Activated CD4-positive, alpha-beta T cell treated with anti-CD3 and anti-CD28 coated beads, Interleukin-2, amount 10 ng/mL, durations not matched to agents 7 days and 5 days (primary cell): ENCODE results near the gene SMLR1. TPM values are rescaled to one million over a fixed set of nuclear protein-coding genes. Genes with fewer than 3 reads are reported as not detected.

ENCODE experiments used
- CTCF ChIA-PET: fragments of 350-600 bp; sonication (Branson Sonifier 250); formaldehyde crosslinking; loops from one replicate; lab custom pipeline; 2021; ENCODE audit warnings: antibody characterized with exemption; lab: Charles Lee
- POLR2A ChIA-PET: fragments of 350-600 bp; sonication (Branson Sonifier 250); formaldehyde crosslinking; loops from one replicate; lab custom pipeline; 2021; ENCODE audit warnings: antibody characterized with exemption; lab: Charles Lee
- DNase-seq: peaks from one replicate; pipeline ENCODE4 v3.0.0-alpha.2; 2020
- H3K27ac Mint-ChIP-seq: one replicate; pipeline ENCODE4 v1.8.0; 2021; ENCODE audit warnings: mild to moderate bottlenecking, moderate library complexity, mixed read lengths
- H3K27me3 Mint-ChIP-seq: one replicate; pipeline ENCODE4 v1.8.0; 2021; ENCODE audit warnings: mixed read lengths
- H3K36me3 Mint-ChIP-seq: one replicate; pipeline ENCODE4 v1.8.0; 2021; ENCODE audit warnings: low read depth, mixed read lengths
- H3K4me1 Mint-ChIP-seq: one replicate; pipeline ENCODE4 v1.8.0; 2021; ENCODE audit warnings: mixed read lengths
- H3K4me3 Mint-ChIP-seq: one replicate; pipeline ENCODE4 v1.8.0; 2021; ENCODE audit warnings: mild to moderate bottlenecking, moderate library complexity, mixed read lengths
- H3K9me3 Mint-ChIP-seq: one replicate; pipeline ENCODE4 v1.8.0; 2021; ENCODE audit warnings: mixed read lengths
- total RNA-seq, 2 experiments: library from RNA; stranded (reverse); gene quantifications; one replicate each; pipeline ENCODE4 v1.2.3, GENCODE V29; 2021

Gene SMLR1
- total RNA-seq, 2 experiments from 2014 or later = not detected

DNA sequence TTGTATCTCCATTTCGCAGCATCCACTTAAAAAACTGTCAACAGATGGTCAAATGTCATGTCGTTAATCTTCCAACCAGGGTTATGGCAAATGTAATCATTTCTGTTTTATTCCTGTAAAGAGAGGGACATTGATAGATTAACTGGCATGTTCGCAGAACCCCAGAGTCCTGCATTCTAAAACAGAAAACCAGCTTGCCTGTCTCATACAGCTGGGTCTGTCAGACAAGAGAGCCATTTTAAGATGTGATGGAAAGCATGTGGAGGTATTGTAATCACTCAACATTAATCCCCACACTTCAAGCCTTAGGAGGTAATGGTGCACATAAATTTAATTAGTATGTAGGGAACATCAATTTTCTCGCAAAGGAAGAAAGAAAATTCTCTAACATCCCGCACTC, 4.4 kb downstream of the SMLR1 start:
- Mint-ChIP-seq H3K9me3 (no peaks in the 10 kb centered on the region), H3K27me3 (no peaks in the 10 kb centered on the region), H3K27ac (no peak overlapping the region), H3K4me1 (no peaks in the 10 kb centered on the region), H3K36me3 (no peaks in the 10 kb centered on the region), H3K4me3 (no peak overlapping the region)
- ChIA-PET POLR2A (no interaction called here), CTCF (interaction anchor here (0.8 kb wide), 1 partner anchor 15 kb away, joined by 3 read pairs; no protein-coding TSS in a partner anchor)
- DNase-seq = no peak

DNA sequence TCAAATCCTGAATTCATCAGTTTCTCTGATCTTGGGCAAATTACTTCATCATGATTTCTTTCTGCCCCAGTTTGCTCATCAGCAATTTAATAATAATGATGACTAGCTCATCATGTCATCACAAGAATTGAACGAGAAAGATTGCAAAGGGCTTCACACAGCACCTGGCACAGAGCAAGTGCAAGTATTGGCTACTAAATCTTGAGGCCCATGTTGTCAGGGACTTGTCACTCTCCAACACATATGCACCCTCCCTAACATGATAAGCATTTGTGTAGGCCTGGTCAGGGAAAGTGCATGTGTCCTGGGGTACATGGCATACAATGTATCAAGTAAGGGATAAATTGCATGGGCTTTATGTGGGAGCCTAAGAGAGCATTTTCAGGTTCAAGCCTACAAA, 6.4 kb downstream of the SMLR1 start:
- ChIA-PET CTCF (interaction anchor here (1.4 to 2.3 kb wide), 2 partner anchors 10 kb away, joined by 3 to 8 read pairs; no protein-coding TSS in a partner anchor), POLR2A (no interaction called here)
- Mint-ChIP-seq H3K27ac (no peak overlapping the region), H3K27me3 (no peaks in the 10 kb centered on the region), H3K4me3 (no peak overlapping the region), H3K4me1 (no peaks in the 10 kb centered on the region), H3K36me3 (no peaks in the 10 kb centered on the region), H3K9me3 (no peaks in the 10 kb centered on the region)
- no peak for DNase-seq

DNA sequence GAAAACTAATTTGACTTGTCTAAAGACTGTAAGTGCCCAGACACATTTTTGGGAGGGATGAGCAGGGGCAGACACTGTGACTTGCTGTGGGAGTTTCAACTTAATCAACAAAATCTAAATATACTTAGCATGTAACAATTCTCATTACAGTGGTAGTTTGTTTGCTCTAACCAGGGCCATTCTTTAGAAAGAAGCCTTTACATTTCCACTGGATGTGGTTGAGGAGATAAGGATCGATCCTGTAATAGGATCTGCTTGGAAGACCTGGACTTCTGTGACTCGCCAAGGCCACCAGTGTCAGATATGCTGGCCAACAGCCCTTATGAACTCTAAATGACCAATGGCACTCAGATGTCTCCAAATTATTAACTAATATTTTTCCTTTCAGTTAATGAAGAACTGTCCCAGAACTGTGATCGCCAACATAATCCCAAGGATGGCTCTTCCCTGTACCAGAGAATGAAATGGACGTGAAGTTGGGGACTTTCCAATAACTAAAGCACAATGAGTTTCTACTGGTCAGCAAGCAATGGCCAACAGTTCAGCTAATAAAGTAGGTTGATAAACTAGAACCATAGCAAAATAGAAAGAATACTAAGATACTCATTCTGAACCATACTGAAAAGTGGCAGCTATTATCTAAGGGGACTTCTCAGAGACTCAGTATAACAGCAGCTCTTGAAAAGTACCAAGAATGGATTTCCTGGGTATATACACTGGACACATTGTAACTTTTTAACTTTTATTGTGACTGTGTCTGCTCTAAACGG, 7.5 kb downstream of the SMLR1 start:
- Mint-ChIP-seq H3K4me1 (no peaks in the 10 kb centered on the region), H3K9me3 (no peaks in the 10 kb centered on the region), H3K27me3 (no peaks in the 10 kb centered on the region), H3K36me3 (no peaks in the 10 kb centered on the region), H3K27ac (no peak overlapping the region), H3K4me3 (no peak overlapping the region)
- CTCF ChIA-PET = interaction anchor here (1.4 to 2.3 kb wide), 2 partner anchors 9 to 11 kb away, joined by 3 to 8 read pairs; no protein-coding TSS in a partner anchor
- no peak for DNase-seq
- POLR2A ChIA-PET = no interaction called here

DNA sequence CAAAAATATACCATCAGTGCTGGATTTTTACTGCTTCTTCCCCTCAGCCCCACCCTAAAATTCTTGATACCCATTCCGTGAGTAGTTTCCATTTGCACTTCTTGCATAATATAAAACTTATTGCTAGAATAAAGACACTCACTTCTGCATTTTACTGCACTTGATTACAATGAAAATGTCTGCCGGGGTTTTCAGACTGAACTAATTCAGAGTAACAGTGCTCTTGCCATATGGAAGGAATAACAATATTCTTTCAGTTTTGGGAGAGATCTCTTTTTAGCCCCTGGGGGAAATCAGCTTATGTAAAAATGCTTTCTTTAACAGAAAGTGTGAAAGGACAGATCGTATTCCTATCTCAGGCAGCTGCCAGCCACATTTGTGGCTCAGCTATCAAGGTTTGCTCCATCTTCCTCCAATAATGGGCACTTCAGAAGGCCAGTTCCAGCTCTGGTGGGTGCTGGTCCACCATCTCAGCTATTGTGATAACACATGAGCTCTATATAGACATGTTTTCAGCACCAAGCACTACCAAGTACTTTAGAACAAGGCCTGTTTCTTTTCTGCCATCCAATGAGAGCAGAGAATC, 8.9 kb downstream of the SMLR1 start:
- Mint-ChIP-seq H3K27me3 (no peaks in the 10 kb centered on the region), H3K9me3 (no peaks in the 10 kb centered on the region), H3K27ac (no peak overlapping the region), H3K4me1 (no peaks in the 10 kb centered on the region), H3K36me3 (no peaks in the 10 kb centered on the region), H3K4me3 (no peak overlapping the region)
- POLR2A ChIA-PET = no interaction called here
- no peak for DNase-seq
- CTCF ChIA-PET = no interaction called here

DNA sequence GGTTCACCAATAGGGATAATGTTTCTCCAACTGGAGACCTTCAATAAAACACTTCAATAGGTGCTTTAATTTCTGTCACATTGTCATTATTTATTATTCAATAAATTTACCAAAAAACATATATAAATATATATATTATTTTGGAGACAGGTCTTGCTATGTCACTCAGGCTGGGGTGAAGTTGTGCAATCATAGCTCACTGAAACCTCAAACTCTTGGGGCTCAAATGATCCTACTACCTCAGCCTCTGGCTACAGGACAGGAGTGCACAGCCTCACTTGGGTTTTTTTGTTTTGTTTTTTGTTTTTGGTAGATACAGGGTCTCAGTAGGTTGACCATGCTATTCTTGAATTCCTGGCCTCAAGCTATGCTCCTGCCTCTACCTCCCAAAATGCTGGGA, 9.9 kb downstream of the SMLR1 start:
- POLR2A ChIA-PET = no interaction called here
- H3K36me3 Mint-ChIP-seq = no peaks in the 10 kb centered on the region
- no peaks in the 10 kb centered on the region for H3K9me3 Mint-ChIP-seq
- no peaks in the 10 kb centered on the region for H3K27me3 Mint-ChIP-seq
- H3K4me1 Mint-ChIP-seq = no peaks in the 10 kb centered on the region
- DNase-seq = no peak
- no peak overlapping the region for H3K4me3 Mint-ChIP-seq
- CTCF ChIA-PET = no interaction called here
- H3K27ac Mint-ChIP-seq = no peak overlapping the region

DNA sequence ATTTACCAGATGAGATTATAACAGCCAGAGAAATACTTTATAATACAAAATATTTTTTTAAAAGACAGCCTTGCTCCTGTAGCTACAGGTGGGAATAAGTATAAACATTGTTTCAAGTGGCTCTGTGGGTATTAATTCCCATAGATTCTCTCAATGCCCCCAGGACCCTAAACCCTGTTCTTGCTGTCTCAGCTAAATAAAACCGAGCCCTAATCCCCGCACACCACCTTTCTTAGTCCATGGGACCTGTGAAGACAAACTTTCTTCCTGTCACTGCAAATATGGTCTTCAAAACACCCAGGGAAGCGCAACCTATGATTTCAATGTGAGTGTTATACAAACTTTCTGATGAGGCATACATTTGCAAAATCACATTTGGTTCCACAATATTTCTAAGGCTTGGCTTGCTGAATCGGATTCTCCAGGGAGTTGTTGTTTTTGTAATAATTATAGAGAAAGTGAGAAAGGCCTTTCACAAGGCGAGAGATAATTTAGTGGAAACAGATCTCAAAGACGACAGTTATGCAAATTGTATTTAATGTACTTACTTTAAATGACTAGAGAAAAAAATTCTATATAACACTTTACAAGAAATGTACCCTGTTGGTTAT, 11.1 kb downstream of the SMLR1 start:
- CTCF ChIA-PET = no interaction called here
- Mint-ChIP-seq H3K27ac (no peak overlapping the region), H3K36me3 (no peaks in the 10 kb centered on the region), H3K27me3 (no peaks in the 10 kb centered on the region), H3K9me3 (no peaks in the 10 kb centered on the region), H3K4me3 (no peak overlapping the region), H3K4me1 (peaks cover under 1% of the 10 kb centered on the region)
- POLR2A ChIA-PET = no interaction called here
- DNase-seq = no peak

DNA sequence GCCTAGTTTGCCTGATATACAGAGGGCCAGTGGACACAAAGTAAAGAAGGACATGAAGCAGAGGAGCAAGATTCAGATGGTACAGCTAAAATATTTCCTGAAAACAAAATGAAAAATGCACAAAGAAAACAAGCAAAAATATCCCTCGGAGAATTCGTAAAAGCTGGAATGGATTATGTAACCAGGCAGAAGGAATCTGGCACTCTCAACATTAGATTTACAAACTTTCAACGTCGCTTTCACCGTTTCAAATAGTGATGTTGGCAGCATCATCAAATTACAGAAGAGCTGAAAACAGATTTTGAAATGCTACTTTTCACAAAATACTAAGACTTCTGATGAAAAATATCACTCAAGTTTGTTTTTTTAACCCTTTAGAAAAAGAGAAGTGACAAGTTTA, 11.7 kb downstream of the SMLR1 start:
- no peak overlapping the region for H3K4me3 Mint-ChIP-seq
- no peak for DNase-seq
- ChIA-PET POLR2A (no interaction called here), CTCF (no interaction called here)
- peaks cover 2% of the 10 kb centered on the region for H3K4me1 Mint-ChIP-seq
- H3K27me3 Mint-ChIP-seq = no peaks in the 10 kb centered on the region
- no peaks in the 10 kb centered on the region for H3K36me3 Mint-ChIP-seq
- H3K27ac Mint-ChIP-seq = no peak overlapping the region
- no peaks in the 10 kb centered on the region for H3K9me3 Mint-ChIP-seq

DNA sequence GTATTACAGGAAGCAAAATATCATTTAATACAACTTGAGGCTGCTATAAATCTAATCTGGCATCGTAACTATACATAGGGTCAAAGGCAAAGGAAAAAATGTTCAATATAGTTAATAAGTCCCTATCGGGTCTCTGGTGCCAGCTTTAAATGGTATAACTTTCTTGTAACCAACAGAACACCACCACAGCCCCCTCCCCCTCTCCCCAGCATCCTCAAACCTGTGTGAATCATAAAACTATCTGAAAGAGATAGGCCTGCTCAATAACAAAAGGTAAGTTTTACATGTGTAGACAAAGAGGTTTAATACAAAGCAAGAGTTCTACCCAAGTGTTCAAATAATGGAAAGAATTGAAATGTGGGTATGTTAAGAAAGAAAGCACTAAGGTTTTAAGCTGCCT, 12.2 kb downstream of the SMLR1 start:
- Mint-ChIP-seq H3K9me3 (no peaks in the 10 kb centered on the region), H3K4me3 (no peak overlapping the region), H3K4me1 (peaks cover 2% of the 10 kb centered on the region), H3K27ac (no peak overlapping the region), H3K36me3 (no peaks in the 10 kb centered on the region), H3K27me3 (no peaks in the 10 kb centered on the region)
- ChIA-PET CTCF (no interaction called here), POLR2A (no interaction called here)
- no peak for DNase-seq

DNA sequence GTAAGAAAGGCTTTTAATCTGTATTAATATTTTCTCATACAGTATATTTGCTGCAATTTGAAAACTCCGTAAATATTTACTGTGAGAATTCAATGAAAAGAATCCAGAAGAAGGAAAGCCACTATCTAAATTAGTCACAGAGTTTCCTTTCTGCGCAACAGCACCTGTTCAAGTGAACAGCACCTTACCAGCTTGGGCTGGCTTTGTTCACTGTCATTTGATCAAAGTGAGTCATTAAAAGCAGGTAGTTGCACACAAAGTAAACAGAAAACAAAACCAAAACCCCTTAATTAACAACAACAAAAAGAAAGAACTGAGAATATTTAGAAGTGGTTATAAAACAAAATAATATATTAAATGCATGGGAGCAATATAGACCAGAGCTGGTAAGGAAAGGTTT, 12.8 kb downstream of the SMLR1 start:
- Mint-ChIP-seq H3K9me3 (no peaks in the 10 kb centered on the region), H3K4me3 (no peak overlapping the region), H3K27ac (no peak overlapping the region), H3K27me3 (no peaks in the 10 kb centered on the region), H3K36me3 (no peaks in the 10 kb centered on the region), H3K4me1 (peaks cover 2% of the 10 kb centered on the region)
- no peak for DNase-seq
- ChIA-PET CTCF (no interaction called here), POLR2A (no interaction called here)

DNA sequence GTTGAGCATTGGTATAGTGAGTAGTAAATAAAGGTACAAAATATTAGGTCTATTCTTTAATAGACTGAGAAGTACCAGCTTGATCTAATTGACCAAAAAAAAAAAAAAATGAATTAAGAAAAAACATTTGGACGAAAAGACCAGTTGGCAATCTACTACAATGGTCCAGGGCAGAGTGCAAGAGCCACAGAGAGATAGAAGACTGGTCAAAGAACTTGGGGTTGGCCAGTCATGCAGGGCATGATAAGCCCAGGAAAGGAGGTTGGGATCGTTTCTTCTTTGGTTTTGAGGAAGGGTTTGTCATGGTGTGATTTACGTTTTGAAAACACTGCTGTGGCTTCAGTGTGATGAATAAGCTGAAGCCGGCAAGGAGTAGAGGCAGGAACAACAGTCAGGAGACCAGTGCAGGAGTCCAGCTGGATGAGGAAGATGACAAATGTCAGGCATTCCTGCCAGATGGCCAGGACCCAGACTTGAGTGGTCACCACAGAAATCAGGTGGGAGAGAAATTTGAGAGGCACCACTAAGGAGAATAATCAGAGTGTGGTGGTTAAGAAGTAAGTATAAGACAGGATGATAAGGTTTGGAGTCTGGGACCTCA, 14.0 kb downstream of the SMLR1 start:
- CTCF ChIA-PET = no interaction called here
- H3K36me3 Mint-ChIP-seq = no peaks in the 10 kb centered on the region
- no peaks in the 10 kb centered on the region for H3K9me3 Mint-ChIP-seq
- POLR2A ChIA-PET = no interaction called here
- DNase-seq = no peak
- peaks cover 2% of the 10 kb centered on the region for H3K4me1 Mint-ChIP-seq
- H3K4me3 Mint-ChIP-seq = no peak overlapping the region
- no peaks in the 10 kb centered on the region for H3K27me3 Mint-ChIP-seq
- H3K27ac Mint-ChIP-seq = no peak overlapping the region

DNA sequence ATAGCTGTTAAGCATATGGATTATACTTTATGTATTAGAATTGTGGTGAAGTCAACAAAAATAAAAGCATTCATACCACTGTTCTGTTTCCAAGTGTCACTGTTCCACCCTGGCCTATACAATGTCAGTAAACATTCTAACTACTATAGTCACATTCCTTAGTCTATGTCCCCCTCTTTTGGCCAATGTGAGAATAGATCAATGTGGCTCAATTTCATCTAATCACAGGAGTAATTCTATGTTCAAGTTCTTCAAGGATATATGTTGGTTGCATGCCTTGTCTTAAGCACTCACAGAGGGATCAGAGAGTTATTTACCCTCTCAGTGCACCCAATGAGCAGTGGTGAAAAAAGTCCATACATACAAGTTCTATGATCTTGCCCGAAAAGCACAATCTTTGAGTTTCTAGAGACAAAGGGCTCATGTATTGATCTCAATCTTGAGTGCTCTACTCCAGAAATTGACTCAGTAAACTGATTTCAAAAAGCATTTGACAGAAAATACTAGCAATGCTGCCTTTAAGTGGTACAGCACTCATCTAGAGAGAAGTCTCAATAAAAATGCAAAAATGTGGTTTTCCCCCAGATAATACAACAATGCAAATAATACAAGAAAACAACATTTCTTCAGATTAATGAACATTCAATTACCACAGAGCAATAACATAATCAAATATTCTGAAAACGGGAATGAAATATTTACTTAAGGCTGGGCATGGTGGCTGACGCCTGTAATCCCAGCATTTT, 16.5 kb downstream of the SMLR1 start:
- Mint-ChIP-seq H3K4me1 (peaks cover 4% of the 10 kb centered on the region), H3K4me3 (no peak overlapping the region), H3K36me3 (no peaks in the 10 kb centered on the region), H3K9me3 (no peaks in the 10 kb centered on the region), H3K27me3 (no peaks in the 10 kb centered on the region), H3K27ac (peak overlapping the region; percentile 44)
- POLR2A ChIA-PET = no interaction called here
- CTCF ChIA-PET = interaction anchor here (0.9 to 1.3 kb wide), 3 partner anchors 11 to 550 kb away, joined by 3 to 8 read pairs (median 3); no protein-coding TSS in a partner anchor
- DNase-seq = peak; percentile 45

DNA sequence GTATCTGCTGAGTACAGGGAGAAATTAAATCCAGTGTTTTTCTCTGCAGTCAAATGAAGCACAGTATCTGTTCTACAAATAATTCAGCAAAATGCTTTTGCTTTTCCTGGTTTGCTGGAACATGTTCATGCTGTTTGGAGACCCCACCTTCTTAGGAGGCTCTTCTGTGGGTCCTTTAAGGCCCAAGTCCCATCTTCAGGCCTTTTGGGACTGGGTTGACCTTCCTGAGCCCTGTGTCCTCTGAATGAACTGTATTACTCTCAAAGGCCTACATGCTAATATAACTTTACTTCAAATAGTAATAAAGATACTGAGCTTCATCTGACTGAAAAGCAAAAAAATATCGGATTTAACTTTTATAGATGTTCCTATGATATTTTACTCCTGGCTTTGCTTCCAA, 19.3 kb downstream of the SMLR1 start:
- Mint-ChIP-seq H3K27ac (no peak overlapping the region), H3K4me3 (no peak overlapping the region), H3K36me3 (no peaks in the 10 kb centered on the region), H3K4me1 (peaks cover 10% of the 10 kb centered on the region), H3K27me3 (no peaks in the 10 kb centered on the region), H3K9me3 (no peaks in the 10 kb centered on the region)
- CTCF ChIA-PET = no interaction called here
- POLR2A ChIA-PET = no interaction called here
- no peak for DNase-seq
